ENCODE measurements around the gene TMEM185B. TPM values are rescaled to one million over a fixed set of nuclear protein-coding genes. Genes with fewer than 3 reads are reported as not detected.

TMEM185B gene
- total RNA-seq, 1 donor from 2014 or later: 19.9 TPM

- Mint-ChIP-seq H3K4me1 (ENCODE audit: low read depth) (peaks cover 22% of the 10 kb centered on the region), H3K9me3 (ENCODE audit: low read depth) (peaks cover 5% of the 10 kb centered on the region), H3K36me3 (ENCODE audit: insufficient read depth) (no peaks in the 10 kb centered on the region), H3K27ac (no peak overlapping the region), H3K4me3 (ENCODE audit: low read depth) (no peak overlapping the region), H3K27me3 (peaks cover 31% of the 10 kb centered on the region)
- TF ChIP-seq, protein P1, sequence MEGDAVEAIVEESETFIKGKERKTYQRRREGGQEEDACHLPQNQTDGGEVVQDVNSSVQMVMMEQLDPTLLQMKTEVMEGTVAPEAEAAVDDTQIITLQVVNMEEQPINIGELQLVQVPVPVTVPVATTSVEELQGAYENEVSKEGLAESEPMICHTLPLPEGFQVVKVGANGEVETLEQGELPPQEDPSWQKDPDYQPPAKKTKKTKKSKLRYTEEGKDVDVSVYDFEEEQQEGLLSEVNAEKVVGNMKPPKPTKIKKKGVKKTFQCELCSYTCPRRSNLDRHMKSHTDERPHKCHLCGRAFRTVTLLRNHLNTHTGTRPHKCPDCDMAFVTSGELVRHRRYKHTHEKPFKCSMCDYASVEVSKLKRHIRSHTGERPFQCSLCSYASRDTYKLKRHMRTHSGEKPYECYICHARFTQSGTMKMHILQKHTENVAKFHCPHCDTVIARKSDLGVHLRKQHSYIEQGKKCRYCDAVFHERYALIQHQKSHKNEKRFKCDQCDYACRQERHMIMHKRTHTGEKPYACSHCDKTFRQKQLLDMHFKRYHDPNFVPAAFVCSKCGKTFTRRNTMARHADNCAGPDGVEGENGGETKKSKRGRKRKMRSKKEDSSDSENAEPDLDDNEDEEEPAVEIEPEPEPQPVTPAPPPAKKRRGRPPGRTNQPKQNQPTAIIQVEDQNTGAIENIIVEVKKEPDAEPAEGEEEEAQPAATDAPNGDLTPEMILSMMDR (IDR thresholded peaks at IDR 0.05; ENCODE audit: unreplicated experiment): no peak
- DNase-seq (ENCODE audit: low spot score, unreplicated experiment): no peak
Measured at GRCh38 chr2:120250640-120251039, 27.4 kb upstream of the TMEM185B start.

- Mint-ChIP-seq H3K4me3 (ENCODE audit: low read depth) (no peak overlapping the region), H3K36me3 (ENCODE audit: insufficient read depth) (no peaks in the 10 kb centered on the region), H3K27me3 (peaks cover 30% of the 10 kb centered on the region), H3K9me3 (ENCODE audit: low read depth) (peaks cover 5% of the 10 kb centered on the region), H3K27ac (peak overlapping the region; percentile 62), H3K4me1 (ENCODE audit: low read depth) (peaks cover 20% of the 10 kb centered on the region)
- DNase-seq (ENCODE audit: low spot score, unreplicated experiment): no peak
- TF ChIP-seq, protein P1 (IDR thresholded peaks at IDR 0.05; ENCODE audit: unreplicated experiment): no peak
Measured at GRCh38 chr2:120247851-120248250, 24.7 kb upstream of the TMEM185B start.

DNA sequence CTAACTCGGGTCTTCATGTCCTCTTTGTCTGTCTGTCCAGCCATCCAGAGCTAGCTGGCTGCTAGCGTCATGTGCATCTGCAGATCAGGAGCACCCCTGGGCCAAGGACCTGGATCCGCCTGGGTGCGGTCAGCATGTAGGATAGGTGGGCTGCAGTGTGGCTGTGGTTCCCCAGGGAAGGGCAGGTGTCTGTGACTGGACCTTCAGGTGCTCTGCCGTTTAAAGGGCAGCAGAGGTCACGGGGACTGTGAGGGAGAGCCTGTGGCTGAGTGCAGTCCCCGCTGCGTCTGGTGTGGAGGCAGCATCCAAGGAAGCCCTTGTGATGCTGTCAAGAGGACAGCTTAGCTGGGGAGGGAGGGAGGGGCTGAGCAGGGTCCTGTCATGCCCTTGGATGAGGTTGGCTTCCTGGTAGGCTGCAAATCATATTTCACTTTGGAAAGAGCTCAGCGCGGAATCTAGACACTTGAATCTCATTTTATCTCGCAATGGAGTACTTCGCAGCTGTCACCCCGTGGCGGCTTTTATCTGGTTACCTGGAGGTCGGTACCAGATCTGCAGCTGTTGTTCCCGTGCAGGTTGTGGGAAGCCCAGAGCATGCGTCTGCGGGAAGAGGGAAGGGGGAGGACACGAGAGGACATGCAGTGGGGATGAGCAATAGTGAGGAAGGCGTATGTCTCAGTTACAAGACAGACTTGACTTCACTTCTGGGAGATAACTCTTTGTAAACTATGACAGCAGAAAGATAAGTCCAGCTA lies 23.5 kb upstream of the TMEM185B start:
- Mint-ChIP-seq H3K4me1 (ENCODE audit: low read depth) (peaks cover 17% of the 10 kb centered on the region), H3K27ac (no peak overlapping the region), H3K27me3 (peaks cover 26% of the 10 kb centered on the region), H3K36me3 (ENCODE audit: insufficient read depth) (no peaks in the 10 kb centered on the region), H3K9me3 (ENCODE audit: low read depth) (peaks cover 5% of the 10 kb centered on the region), H3K4me3 (ENCODE audit: low read depth) (no peak overlapping the region)
- TF ChIP-seq, protein P1 (IDR thresholded peaks at IDR 0.05; ENCODE audit: unreplicated experiment): no peak
- no peak for DNase-seq (ENCODE audit: low spot score, unreplicated experiment)

DNA sequence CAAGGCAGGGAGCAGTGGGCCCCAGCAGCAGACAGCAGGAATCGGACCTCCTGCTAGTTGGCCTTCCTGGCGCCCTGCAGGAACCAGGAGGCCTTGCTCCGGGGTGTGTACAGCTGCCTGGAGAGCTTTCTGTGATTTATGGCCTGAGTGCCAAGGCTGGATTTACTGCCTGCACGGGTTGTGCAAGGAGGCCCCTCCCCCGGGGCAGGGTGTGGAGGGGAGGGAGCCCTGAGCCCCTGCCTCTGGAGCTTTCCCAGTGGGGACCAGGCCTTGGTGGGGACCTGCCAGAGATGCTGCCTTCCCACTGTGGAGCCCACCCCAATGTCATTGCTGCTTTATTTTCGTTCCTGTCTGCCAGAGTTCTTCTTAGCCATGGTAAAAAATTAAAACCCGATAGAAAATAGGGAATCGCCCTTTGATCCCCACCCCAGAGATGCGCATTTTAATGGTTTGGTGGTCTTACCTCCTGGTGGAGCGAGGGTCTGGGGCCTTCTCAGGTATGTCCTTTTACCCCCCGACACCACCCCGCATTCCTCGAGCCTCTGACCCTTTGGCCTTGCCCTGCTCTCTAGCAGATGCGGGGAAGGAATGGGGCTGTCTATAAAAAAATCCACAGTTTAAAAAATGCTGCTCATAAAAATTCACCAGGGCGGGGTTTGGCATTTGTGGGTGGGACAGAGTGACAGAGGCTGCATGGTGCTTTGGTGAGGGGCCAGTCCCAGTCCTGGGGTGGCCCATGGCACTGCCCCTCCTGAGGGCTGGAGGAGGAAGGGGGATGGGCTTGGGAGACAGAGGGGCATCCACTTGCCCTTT lies 22.5 kb upstream of the TMEM185B start:
- Mint-ChIP-seq H3K27ac (peak overlapping the region; percentile 49), H3K4me1 (ENCODE audit: low read depth) (peaks cover 17% of the 10 kb centered on the region), H3K4me3 (ENCODE audit: low read depth) (no peak overlapping the region), H3K9me3 (ENCODE audit: low read depth) (peaks cover 5% of the 10 kb centered on the region), H3K36me3 (ENCODE audit: insufficient read depth) (no peaks in the 10 kb centered on the region), H3K27me3 (peaks cover 23% of the 10 kb centered on the region)
- DNase-seq (ENCODE audit: low spot score, unreplicated experiment): peak; percentile 35
- TF ChIP-seq, protein P1 (IDR thresholded peaks at IDR 0.05; ENCODE audit: unreplicated experiment): no peak

- DNase-seq (ENCODE audit: low spot score, unreplicated experiment): no peak
- Mint-ChIP-seq H3K4me3 (ENCODE audit: low read depth) (no peak overlapping the region), H3K27ac (peak overlapping the region; percentile 49), H3K27me3 (peaks cover 18% of the 10 kb centered on the region), H3K9me3 (ENCODE audit: low read depth) (peaks cover 2% of the 10 kb centered on the region), H3K4me1 (ENCODE audit: low read depth) (peaks cover 17% of the 10 kb centered on the region), H3K36me3 (ENCODE audit: insufficient read depth) (no peaks in the 10 kb centered on the region)
- TF ChIP-seq, protein P1 (IDR thresholded peaks at IDR 0.05; ENCODE audit: unreplicated experiment): no peak
Measured at GRCh38 chr2:120244656-120245519, 21.7 kb upstream of the TMEM185B start.

Data from progenitor cell of endocrine pancreas (in vitro differentiated cells).